MCF 10A (cell line): ENCODE data around the gene MIPOL1. TPM values are rescaled to one million over a fixed set of nuclear protein-coding genes. Genes with fewer than 3 reads are reported as not detected.
"Not testable (repeated sequence)": the region's sequence is repeated elsewhere in the genome, so short reads cannot be mapped to it uniquely, and the experiment has no call there.

Experiments used
- BruUV-seq: library from RNA; stranded (reverse); fragments of 400-500 nt; replicated peaks from 2 replicates; lab custom pipeline; 2021; lab: Mats Ljungman, UMichigan
- CTCF ChIA-PET: fragments of 300-600 bp; sonication (Branson Sonifier 250); formaldehyde crosslinking; extraction: SDS; loops from one replicate; lab custom pipeline; 2021; ENCODE audit warnings: antibody characterized with exemption, inconsistent platforms; lab: Yijun Ruan, JAX
- POLR2A ChIA-PET: fragments of 300-600, 350-650 bp; sonication (Branson Sonifier 250); formaldehyde crosslinking; extraction: SDS; loops from one replicate; lab custom pipeline; 2020; ENCODE audit warnings: antibody characterized with exemption, inconsistent platforms; lab: Yijun Ruan, JAX
- DNase-seq: peaks from one replicate; pipeline ENCODE4 v3.0.0-alpha.2; 2018; ENCODE audit not compliant: unreplicated experiment
- H3K27ac Mint-ChIP-seq: one replicate; pipeline ENCODE4 v1.8.0; 2022; ENCODE audit warnings: mild to moderate bottlenecking, low read depth, mixed read lengths; ENCODE audit not compliant: unreplicated experiment
- H3K27me3 Mint-ChIP-seq: one replicate; pipeline ENCODE4 v1.8.0; 2022; ENCODE audit warnings: mixed read lengths; ENCODE audit not compliant: insufficient read depth, unreplicated experiment
- H3K36me3 Mint-ChIP-seq: one replicate; pipeline ENCODE4 v1.8.0; 2022; ENCODE audit warnings: mild to moderate bottlenecking, moderate library complexity, mixed read lengths; ENCODE audit not compliant: insufficient read depth, unreplicated experiment
- H3K4me1 Mint-ChIP-seq: one replicate; pipeline ENCODE4 v1.8.0; 2022; ENCODE audit warnings: mixed read lengths; ENCODE audit not compliant: insufficient read depth, unreplicated experiment
- H3K4me3 Mint-ChIP-seq: one replicate; pipeline ENCODE4 v1.8.0; 2022; ENCODE audit warnings: mild to moderate bottlenecking, moderate library complexity, mixed read lengths; ENCODE audit not compliant: unreplicated experiment
- H3K9me3 Mint-ChIP-seq: one replicate; pipeline ENCODE4 v1.8.0; 2022; ENCODE audit warnings: mixed read lengths; ENCODE audit not compliant: unreplicated experiment
- intact Hi-C: fragments of 100-400 bp; cut with micrococcal nuclease; formaldehyde crosslinking; loops from 2 replicates; pipeline ENCODE4 v1.14.1; 2022
- total RNA-seq: library from RNA; stranded (reverse); gene quantifications from 2 replicates; pipeline ENCODE4 v1.2.3, GENCODE V29; 2022
- TF ChIP-seq, protein P1 (sequence below): fragments of 200-600 bp; IDR thresholded peaks from one replicate; pipeline ENCODE4 v1.8.0; 2022; ENCODE audit warnings: antibody characterized with exemption, mild to moderate bottlenecking; ENCODE audit not compliant: unreplicated experiment

Gene MIPOL1
- total RNA-seq, 1 experiment from 2014 or later: 16.3 TPM

- H3K27ac Mint-ChIP-seq: no peak overlapping the region
- peaks cover 3% of the 10 kb centered on the region for H3K36me3 Mint-ChIP-seq
- H3K27me3 Mint-ChIP-seq: no peaks in the 10 kb centered on the region
- peak; percentile 27 for DNase-seq
- ChIA-PET POLR2A (no interaction called here), CTCF (no interaction called here)
- H3K4me3 Mint-ChIP-seq: no peak overlapping the region
- intact Hi-C loops: no loop called here
- TF ChIP-seq, protein P1, sequence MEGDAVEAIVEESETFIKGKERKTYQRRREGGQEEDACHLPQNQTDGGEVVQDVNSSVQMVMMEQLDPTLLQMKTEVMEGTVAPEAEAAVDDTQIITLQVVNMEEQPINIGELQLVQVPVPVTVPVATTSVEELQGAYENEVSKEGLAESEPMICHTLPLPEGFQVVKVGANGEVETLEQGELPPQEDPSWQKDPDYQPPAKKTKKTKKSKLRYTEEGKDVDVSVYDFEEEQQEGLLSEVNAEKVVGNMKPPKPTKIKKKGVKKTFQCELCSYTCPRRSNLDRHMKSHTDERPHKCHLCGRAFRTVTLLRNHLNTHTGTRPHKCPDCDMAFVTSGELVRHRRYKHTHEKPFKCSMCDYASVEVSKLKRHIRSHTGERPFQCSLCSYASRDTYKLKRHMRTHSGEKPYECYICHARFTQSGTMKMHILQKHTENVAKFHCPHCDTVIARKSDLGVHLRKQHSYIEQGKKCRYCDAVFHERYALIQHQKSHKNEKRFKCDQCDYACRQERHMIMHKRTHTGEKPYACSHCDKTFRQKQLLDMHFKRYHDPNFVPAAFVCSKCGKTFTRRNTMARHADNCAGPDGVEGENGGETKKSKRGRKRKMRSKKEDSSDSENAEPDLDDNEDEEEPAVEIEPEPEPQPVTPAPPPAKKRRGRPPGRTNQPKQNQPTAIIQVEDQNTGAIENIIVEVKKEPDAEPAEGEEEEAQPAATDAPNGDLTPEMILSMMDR: no peak
- peaks cover 6% of the 10 kb centered on the region for H3K4me1 Mint-ChIP-seq
- BruUV-seq: no TSS peak
- no peaks in the 10 kb centered on the region for H3K9me3 Mint-ChIP-seq
Measured at GRCh38 chr14:37320106-37320505, 122.4 kb downstream of the MIPOL1 start.

GRCh38 chr14:37325332-37325731, 127.6 kb downstream of the MIPOL1 start:
- no peaks in the 10 kb centered on the region for H3K36me3 Mint-ChIP-seq
- no TSS peak for BruUV-seq
- no peaks in the 10 kb centered on the region for H3K4me1 Mint-ChIP-seq
- DNase-seq: no peak
- no peak overlapping the region for H3K27ac Mint-ChIP-seq
- H3K4me3 Mint-ChIP-seq: no peak overlapping the region
- no peaks in the 10 kb centered on the region for H3K27me3 Mint-ChIP-seq
- no peaks in the 10 kb centered on the region for H3K9me3 Mint-ChIP-seq
- POLR2A ChIA-PET: no interaction called here
- intact Hi-C loops: no loop called here
- TF ChIP-seq, protein P1: no peak
- CTCF ChIA-PET: no interaction called here

GRCh38 chr14:37326434-37326833, 128.7 kb downstream of the MIPOL1 start:
- ChIA-PET POLR2A (no interaction called here), CTCF (interaction anchor here (0.6 to 1.1 kb wide), 2 partner anchors 14 to 267 kb away, joined by 3 read pairs; no protein-coding TSS in a partner anchor)
- intact Hi-C loops: no loop called here
- TF ChIP-seq, protein P1: no peak
- DNase-seq: no peak
- Mint-ChIP-seq H3K36me3 (no peaks in the 10 kb centered on the region), H3K4me3 (no peak overlapping the region), H3K27me3 (no peaks in the 10 kb centered on the region), H3K4me1 (no peaks in the 10 kb centered on the region), H3K9me3 (peaks cover 8% of the 10 kb centered on the region), H3K27ac (no peak overlapping the region)
- BruUV-seq: no TSS peak

- DNase-seq, intact Hi-C loops, H3K4me3 Mint-ChIP-seq, H3K4me1 Mint-ChIP-seq, CTCF ChIA-PET, H3K9me3 Mint-ChIP-seq, POLR2A ChIA-PET, H3K36me3 Mint-ChIP-seq, BruUV-seq, H3K27me3 Mint-ChIP-seq, H3K27ac Mint-ChIP-seq: not testable (repeated sequence)
Measured at GRCh38 chr14:37327933-37328332, 130.2 kb downstream of the MIPOL1 start.

DNA sequence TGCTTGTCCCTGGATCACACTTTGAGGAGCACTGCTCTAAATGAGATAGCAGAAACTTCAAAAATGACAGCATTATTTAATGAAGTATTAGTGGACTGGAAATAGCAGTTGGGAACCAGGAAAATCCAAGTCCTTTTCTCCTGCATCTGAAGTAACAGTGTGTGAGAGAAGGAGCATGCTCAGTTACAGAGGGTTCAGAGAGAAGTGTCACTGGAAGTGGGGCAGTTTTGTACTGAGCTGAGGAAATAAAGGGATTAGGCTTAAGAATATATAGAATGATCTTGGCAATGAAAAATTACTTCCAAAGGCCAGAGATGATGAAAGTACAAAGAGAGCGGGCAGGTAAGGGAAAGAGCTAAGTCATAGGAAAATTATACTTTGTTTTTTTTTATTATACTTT, 130.9 kb downstream of the MIPOL1 start:
- DNase-seq: no peak
- Mint-ChIP-seq H3K4me1 (no peaks in the 10 kb centered on the region), H3K27me3 (no peaks in the 10 kb centered on the region), H3K36me3 (no peaks in the 10 kb centered on the region), H3K4me3 (no peak overlapping the region), H3K9me3 (peaks cover 8% of the 10 kb centered on the region), H3K27ac (no peak overlapping the region)
- ChIA-PET CTCF (no interaction called here), POLR2A (no interaction called here)
- no TSS peak for BruUV-seq
- intact Hi-C loops: no loop called here
- TF ChIP-seq, protein P1: no peak
